ENCODE data around the gene ITPR2. TPM values are rescaled to one million over a fixed set of nuclear protein-coding genes. Genes with fewer than 3 reads are reported as not detected.

ITPR2 gene
- 10 to 100 TPM; 14.8 to 74.4 TPM for total RNA-seq
- polyA plus RNA-seq (2013, experiment 1 of 2), result 1.6 TPM
- polyA plus RNA-seq (2013, experiment 2 of 2), result 1.5 TPM
- long read RNA-seq, experiment 1, partial matches to known transcripts, result 2 of 10 reads
- long read RNA-seq, experiment 1, other reads (novel, unspliced or antisense), result 8 of 10 reads
- long read RNA-seq, experiment 2, partial matches to known transcripts, result 5 of 7 reads
- long read RNA-seq, experiment 2, other reads (novel, unspliced or antisense), result 2 of 7 reads
- long read RNA-seq, experiment 3, partial matches to known transcripts, result 49 of 61 reads
- long read RNA-seq, experiment 3, other reads (novel, unspliced or antisense), result 12 of 61 reads
- long read RNA-seq, experiment 4, result 0 reads

DNA sequence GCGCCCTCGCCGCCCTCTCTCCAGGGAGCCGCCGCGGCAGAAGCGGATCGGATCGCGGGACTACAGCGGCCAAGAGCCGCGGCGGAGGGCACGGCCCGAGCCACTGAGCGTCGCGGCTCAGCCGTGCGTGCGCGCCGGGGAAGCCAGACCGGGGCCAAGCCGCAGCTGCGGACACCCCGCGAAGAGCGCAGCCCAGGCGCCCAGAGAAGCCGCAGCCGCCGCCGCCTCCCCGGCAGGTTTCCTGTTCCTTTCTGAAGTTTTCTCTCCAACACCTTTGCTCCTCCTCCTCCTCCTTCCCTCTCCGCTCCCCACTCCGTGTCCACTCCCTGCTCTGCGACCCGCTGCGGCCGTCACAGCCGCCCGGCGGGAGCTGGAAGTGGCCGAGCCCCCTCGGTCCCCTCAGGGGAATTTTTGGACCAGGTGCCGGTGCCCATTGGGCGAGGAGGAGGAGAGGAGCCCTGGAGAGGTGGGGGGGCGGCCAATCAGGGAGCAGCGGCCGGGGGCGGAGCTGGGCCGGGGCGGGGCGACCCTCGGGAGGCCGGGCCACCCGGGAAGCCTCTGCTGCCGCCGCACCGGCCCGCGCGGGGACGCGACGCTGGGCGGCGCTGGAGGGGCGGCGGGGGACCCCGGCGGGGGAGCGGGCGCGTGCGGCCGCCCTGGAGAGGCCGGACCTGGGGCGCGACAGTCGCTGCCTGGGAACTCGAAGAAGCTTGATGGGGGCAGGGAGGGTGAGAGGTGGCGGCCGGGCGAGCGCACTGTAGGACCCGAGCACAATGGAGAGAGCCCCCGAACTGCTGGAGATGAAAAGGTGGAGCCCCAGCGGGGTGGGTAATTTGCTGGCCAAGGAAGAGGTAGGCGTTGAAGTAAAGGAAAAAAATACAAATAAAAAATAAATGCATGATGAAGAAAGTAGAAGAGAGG is at the start of gene ITPR2:
ITPR2 (minus strand) TSS at position 373 of the 921 bp plus-strand sequence. CDS start 413 bp downstream, outside the sequence.
- Mint-ChIP-seq H3K27ac (peak within 1 kb of the TSS; percentile 96), H3K27me3 (ENCODE audit: insufficient read depth) (peaks cover 7% of the 10 kb centered on the region), H3K9me3 (peaks cover 6% of the 10 kb centered on the region), H3K4me3 (peak within 1 kb of the TSS; percentile 90), H3K36me3 (ENCODE audit: low read depth) (peaks cover under 1% of the 10 kb centered on the region), H3K4me1 (peaks cover 16% of the 10 kb centered on the region)
- Histone ChIP-seq H3K4me1 (ENCODE audit: control insufficient read depth, insufficient read depth, low read length) (peaks cover 4% of the 10 kb centered on the region), H3K27me3 (ENCODE audit: control insufficient read depth, insufficient read depth, low read length, poor library complexity, severe bottlenecking) (no peaks in the 10 kb centered on the region), H3K4me3 (ENCODE audit: low read length) (peak within 1 kb of the TSS; percentile 86), H3K9ac (ENCODE audit: extremely low read depth, low read length, poor library complexity, severe bottlenecking) (peak within 1 kb of the TSS; percentile 45), H3K9me3 (ENCODE audit: control insufficient read depth, low read length) (no peaks in the 10 kb centered on the region), H3K36me3 (ENCODE audit: control insufficient read depth, insufficient read depth, low read length) (no peaks in the 10 kb centered on the region), H3K27ac (ENCODE audit: low read depth, low read length) (no peak within 1 kb of the TSS)
- peak; percentile 99 for DNase-seq
- WGBS, 2 experiments (ENCODE audit: insufficient coverage in 1 of 2, insufficient read length in 1 of 2), result 0% methylated on average over 27 to 92 of the region's 92 CpGs
- peak; percentile 64 for TF ChIP-seq CTCF (conservative IDR thresholded peaks at IDR 0.05)

DNA sequence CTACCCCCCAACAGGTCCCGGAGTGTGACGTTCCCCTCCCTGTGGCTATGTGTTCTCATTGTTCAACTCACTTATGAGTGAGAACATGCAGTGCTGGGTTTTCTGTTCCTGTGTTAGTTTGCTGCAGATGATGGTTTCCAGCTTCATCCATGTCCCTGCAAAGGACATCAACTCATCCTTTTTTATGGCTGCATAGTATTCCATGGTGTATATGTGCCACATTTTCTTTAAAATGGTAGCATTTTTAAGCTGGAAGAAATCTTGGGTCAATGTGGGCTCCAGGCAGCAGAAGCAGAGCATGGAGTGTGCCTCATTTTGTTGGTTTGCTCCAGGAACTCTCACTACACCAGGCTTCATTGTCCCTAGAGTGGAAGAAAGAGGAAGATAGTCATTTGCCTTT is 47.6 kb upstream of the ITPR2 start:
- Mint-ChIP-seq H3K4me3 (no peak overlapping the region), H3K27me3 (ENCODE audit: insufficient read depth) (peaks cover 4% of the 10 kb centered on the region)
- H3K4me3 ChIP-seq (ENCODE audit: low read length), result no peak overlapping the region

More for the DNA sequence above, 47.6 kb upstream of the ITPR2 start:
- 60 to 78% methylated on average over 1 to 2 of the region's 2 CpGs for WGBS, 2 experiments (ENCODE audit: insufficient coverage in 1 of 2, insufficient read length in 1 of 2)
- Mint-ChIP-seq H3K9me3 (peaks cover 16% of the 10 kb centered on the region), H3K4me1 (peaks cover 1% of the 10 kb centered on the region), H3K27ac (no peak overlapping the region), H3K36me3 (ENCODE audit: low read depth) (no peaks in the 10 kb centered on the region)
- H3K36me3 ChIP-seq (ENCODE audit: control insufficient read depth, insufficient read depth, low read length), result no peaks in the 10 kb centered on the region
- no peaks in the 10 kb centered on the region for H3K9me3 ChIP-seq (ENCODE audit: control insufficient read depth, low read length)
- no peaks in the 10 kb centered on the region for H3K4me1 ChIP-seq (ENCODE audit: control insufficient read depth, insufficient read depth, low read length)
- H3K27me3 ChIP-seq (ENCODE audit: control insufficient read depth, insufficient read depth, low read length, poor library complexity, severe bottlenecking), result no peaks in the 10 kb centered on the region
- TF ChIP-seq CTCF (conservative IDR thresholded peaks at IDR 0.05), result no peak
- no peak overlapping the region for H3K27ac ChIP-seq (ENCODE audit: low read depth, low read length)
- H3K9ac ChIP-seq (ENCODE audit: extremely low read depth, low read length, poor library complexity, severe bottlenecking), result no peak overlapping the region
- DNase-seq, result no peak

All from endodermal cell (in vitro differentiated cells).